GM13976 (cell line): ENCODE data around the gene FAF2.

ENCODE experiments used
- DNase-seq: peaks from one replicate; pipeline ENCODE4 v3.0.0; 2012; ENCODE audit warnings: low spot score
- CTCF ChIP-seq: IDR thresholded peaks from 2 replicates; pipeline ENCODE4 v1.5.1; 2012; ENCODE audit warnings: borderline replicate concordance, mild to moderate bottlenecking; ENCODE audit not compliant: insufficient read depth; ENCODE audit errors: extremely low read depth, missing control alignments, control extremely low read depth
- in situ Hi-C: fragments of 300-500 bp; cut with MboI; formaldehyde crosslinking; loops from one replicate; pipeline ENCODE4 v1.12.0; 2022; ENCODE audit warnings: low sequenced_read_pairs, mixed read lengths, inconsistent platforms; ENCODE audit not compliant: unreplicated experiment

The FAF2 gene

GRCh38 chr5:176521286-176521685 is 73.1 kb downstream of the FAF2 start:
- in situ Hi-C loops: no loop called here
- TF ChIP-seq CTCF: no peak
- no peak for DNase-seq

GRCh38 chr5:176521699-176522263 is 73.6 kb downstream of the FAF2 start:
- in situ Hi-C loops: no loop called here
- no peak for TF ChIP-seq CTCF

GRCh38 chr5:176524138-176524537 is 76.0 kb downstream of the FAF2 start:
- no peak for DNase-seq
- in situ Hi-C loops: no loop called here
- no peak for TF ChIP-seq CTCF

More at GRCh38 chr5:176521699-176522263, 73.6 kb downstream of the FAF2 start:
- DNase-seq: no peak

GRCh38 chr5:176524987-176525386 is 76.8 kb downstream of the FAF2 start:
- in situ Hi-C loops: no loop called here
- TF ChIP-seq CTCF: no peak
- no peak for DNase-seq

- TF ChIP-seq CTCF: no peak
- DNase-seq: no peak
- in situ Hi-C loops: no loop called here
These were observed 77.5 kb downstream of the FAF2 start for GRCh38 chr5:176525677-176526076.

GRCh38 chr5:176526462-176526861 is 78.3 kb downstream of the FAF2 start:
- DNase-seq: no peak
- in situ Hi-C loops: no loop called here
- no peak for TF ChIP-seq CTCF
